Activated gamma-delta T cell treated with anti-CD3 and anti-CD28 coated beads, Interleukin-2, amount 50 U/mL, for 16 hours (primary cell): ENCODE results near the gene RBFOX1.

ENCODE experiments used
- DNase-seq: peaks from one replicate; pipeline ENCODE4 v3.0.0-alpha.2; 2020; ENCODE audit warnings: low read depth

The RBFOX1 gene

DNA sequence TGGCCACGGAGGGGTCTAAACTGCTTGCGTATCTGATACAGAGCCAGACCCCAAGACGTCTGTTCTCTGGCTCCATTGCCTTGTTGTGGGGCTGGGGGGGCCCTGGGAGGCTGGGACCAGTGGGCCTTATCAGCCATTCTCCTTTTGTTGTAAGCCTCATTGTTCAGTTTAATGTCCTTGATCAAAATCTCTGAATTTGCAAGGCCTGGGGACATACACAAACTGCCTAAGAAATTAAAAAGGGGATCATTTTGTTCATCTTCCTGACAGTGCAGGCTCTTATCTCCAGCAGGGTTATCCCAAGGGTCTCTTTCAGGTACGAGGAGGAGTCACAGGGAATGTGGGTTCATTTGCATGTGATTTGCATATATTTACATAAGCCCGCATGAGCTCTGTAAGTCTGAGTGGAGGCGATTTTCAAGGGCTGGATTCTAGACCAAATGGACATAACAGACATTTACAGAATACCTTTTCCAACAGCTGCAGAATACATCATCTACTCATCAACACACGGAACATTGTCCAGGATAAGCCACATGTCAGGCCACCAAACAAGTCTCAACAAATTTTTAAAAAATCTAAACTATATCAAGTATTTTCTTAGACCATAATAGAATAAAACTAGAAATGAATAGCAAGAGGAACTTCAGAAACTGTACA is 269.8 kb downstream of the RBFOX1 start:
- no peak for DNase-seq

DNA sequence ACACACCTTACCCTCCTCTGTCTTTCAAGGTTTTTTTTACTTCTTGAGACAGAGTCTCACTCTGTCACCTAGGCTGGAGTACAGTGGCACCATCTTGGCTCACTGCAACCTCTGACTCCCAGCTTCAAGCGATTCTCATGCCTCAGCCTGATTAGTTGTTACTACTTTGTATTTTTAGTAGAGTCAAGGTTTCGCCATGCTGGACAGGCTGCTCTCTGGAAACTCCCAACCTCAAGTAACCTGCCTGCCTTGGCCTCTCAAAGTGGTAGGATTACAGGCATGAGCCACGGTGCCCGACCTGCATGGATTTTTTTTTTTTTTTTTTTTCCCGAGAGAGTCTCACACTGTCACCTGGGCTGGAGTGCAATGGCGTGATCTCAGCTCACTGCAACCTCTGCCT is 273.2 kb downstream of the RBFOX1 start:
- no peak for DNase-seq

DNA sequence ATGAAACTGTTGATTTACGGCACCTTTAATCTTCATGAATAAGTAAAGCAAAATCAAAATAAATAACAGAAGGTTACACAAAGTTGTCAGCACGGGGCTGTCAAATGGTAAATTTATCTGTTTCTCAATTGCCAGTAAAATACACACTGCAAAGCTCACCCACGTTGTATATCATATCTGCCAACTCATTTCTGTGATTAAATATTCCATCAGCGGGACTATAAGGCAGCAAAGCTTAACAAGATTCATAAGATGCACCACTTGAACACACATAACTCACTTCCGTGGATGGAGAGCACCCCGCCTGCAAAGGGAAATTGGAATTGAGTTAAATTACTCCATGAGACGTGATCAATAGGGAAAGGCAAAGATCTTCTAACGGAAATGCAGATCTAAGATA is 280.0 kb downstream of the RBFOX1 start:
- DNase-seq, result no peak

DNA sequence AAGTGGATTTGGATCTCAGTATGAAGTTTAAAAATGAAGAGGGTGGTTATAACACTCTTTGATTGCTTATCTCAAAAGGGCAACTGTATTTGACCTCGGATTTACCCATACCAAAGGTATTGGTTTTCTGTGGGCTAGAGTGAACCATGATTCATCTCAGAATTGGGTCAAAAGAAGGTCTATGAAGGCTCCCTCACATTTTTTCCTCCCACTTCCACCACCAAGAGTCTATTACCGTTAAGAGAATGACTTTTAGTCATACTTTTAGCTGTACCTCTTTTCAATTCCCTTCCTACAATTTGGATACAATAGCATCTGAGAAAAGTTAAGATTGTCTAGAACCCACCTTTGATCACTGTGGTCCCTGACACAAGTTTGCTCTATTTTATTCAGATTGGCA is 280.9 kb downstream of the RBFOX1 start:
- no peak for DNase-seq

DNA sequence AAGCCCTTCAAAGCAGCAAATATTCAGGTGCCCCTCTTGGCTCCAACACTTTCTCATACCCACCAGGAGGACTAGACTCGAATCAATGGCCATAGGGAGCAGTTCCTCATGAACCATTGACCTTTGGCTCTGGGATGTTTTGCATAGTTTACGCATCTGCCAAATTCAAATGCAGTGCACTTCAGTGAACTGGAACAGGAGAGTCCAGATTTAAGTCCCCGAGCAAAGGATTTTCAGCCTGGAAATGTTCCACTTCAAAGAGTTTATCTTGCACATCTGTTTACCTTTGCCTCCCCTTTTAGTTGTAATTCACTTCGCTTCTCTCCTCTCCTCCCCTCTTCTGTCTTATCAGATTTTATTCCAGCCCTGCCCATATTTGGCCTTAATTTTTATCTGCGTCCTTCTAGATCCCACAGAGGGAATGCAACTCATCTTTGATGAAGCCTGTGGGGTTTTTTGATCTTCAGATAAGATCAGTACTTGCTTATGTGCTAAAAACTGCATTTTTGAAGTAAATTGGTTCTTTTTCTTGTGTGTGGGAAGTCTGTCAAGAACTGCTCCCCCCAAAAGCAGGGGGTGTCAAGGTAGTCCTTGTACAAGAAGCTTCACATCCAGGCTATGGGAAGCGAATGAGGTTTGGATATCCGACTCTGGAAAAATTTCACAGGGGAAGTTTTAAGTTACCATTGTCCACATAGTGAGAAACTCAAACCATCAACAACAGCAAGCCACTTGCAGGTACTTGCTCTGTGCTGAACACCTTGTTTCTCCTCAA is 281.6 kb downstream of the RBFOX1 start:
- no peak for DNase-seq

DNA sequence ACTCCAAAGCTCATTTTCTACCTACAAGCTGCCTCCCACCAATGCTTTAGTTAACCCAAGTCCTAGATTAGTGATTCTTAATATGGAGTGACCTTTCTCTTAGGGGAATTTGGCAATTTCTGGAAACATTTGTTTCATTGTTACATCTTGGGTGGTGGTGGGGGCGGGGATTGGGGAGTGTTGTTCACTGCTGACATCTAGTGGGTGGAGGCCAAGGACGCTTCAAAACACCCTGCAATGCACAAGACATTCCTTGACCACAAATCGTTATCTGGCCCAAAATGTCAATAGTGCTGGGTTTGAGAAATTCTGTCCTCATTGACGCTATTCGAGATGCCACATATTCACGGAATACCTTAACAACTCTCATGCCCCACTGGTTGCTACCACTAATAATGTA is 282.9 kb downstream of the RBFOX1 start:
- no peak for DNase-seq

DNA sequence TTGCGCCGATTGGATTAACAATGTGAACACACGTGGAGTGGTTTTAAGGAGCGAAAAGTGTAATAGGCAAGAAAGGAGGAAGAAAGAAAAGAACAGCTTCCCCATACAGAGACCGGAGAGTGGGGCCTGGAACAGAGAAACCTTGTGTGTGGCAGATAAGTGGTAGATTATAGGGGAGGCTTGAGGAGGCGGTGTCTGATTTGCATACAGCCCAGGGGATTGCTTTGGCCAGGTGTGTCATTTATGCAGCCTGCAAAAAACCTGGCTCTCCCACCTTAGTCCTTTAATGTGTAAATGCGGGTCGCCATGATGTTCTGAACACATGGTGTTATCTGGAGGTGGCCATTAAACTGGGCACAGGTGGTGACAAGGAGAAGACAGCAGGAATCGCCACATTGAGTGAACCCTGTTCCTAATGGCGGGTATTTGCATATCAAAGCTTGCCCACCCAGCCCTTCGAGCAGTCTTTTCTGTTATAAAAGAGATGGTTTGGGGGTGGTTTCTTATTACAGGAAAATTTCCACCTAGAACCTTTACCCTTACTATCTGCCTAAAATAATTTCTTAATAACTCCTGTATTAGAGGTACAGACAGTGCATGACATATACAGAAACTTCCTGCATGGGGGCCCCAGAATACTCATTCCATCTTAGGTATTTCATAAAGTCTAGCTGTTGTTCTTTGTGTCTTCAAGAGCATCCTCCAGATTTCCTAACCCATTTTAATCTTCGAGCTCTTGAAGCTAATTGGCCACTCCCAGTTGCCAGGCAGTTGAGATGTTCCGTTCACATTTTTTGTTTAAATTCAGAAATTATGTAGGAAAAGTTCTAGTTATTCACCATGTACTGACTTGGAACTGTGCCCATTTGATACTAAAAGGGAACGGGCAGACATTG is 292.5 kb downstream of the RBFOX1 start:
- no peak for DNase-seq

DNA sequence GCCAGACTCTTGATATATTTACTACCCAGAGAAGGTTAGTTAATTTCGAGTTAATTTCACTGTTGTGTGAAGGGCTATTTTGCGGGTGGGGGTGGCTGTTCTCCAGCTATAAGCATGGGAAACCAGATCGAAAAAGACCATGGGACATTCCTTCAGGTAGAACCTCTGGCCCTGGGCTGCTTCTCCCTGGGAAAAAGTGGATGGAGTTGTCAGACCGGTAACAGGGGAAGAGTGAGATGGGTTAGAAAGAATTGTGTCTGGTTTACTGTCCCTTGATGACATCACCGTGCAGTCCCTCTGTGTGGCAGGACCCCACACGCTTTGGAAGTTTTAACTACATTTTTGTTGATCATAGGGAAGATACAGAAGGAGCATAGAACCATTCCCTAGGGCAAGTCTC is 296.3 kb downstream of the RBFOX1 start:
- DNase-seq, result no peak

DNA sequence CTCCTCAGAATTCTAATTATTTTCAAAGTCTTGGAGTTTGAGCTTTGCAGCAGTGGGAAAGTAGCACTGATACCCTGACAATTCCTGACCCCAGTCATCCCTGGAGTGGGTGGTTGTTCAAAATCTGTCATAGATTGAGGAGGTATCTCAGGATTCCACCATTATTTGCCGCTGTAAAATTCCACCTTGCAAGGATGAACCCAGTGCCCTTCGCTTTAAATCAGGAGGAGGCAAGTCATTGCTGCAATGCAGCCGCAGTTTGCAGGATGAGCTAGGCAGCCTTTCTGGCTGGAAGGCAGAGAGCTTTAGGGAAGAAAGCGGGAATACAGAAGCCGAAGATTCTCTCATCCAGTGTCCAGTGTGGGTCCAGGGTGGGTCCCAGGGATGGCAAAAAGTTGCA is 296.9 kb downstream of the RBFOX1 start:
- no peak for DNase-seq

DNA sequence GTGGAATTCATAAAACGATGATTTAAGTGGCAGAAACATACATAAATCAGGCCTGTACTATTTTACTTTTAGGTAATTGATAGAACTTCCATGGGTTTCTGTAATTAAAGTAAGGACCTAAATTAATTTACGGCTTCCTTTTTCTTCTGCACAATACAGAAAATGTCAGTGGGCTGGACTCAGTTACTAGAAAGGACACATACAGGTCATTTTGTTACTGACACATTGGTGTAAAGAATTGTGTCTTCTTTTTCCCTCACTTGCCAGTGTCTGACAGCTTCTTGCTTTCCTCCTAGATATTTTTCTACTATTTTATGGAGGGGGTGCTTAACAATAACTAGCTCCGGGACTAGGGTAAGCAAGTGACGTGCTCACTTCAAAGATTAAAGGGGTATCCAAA is 304.8 kb downstream of the RBFOX1 start:
- DNase-seq, result no peak

DNA sequence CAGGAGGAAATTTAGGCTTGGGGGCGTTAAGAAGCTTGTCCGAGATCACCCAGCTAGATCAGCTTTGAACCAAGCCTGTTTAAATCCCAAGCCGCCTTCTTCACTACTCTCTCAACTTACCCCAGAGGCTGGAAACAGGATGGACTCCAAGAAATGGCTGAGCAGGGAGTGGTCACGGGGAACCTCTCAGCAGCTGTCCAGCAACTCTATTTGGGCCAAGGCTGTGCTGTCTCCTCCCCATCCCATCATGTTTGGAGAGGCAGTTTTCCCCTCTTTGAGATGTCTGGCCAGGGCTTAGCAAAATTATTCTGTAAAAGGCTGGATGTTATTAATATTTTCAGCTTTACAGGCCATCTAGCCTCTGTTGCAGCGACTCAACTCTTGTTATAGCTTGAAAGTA is 305.7 kb downstream of the RBFOX1 start:
- DNase-seq, result no peak

DNA sequence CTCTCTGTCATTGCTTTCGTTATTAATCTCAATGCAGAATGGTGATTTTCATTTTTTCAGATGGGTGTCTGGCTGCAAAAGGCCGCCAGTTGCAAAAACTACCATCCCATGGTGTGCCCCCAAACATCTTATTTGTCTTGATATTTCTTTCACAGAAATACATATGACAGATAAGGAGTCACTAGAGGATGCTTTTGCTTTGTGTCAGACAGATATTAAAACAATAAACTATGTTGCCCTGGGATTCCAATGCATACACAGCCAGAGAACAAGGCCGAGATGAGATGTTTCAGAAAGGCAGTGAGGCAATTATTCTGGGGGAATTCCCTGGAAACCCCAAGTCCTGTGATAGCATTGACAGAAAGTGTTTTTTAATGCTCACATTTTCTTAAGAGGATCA is 307.7 kb downstream of the RBFOX1 start:
- DNase-seq, result no peak

DNA sequence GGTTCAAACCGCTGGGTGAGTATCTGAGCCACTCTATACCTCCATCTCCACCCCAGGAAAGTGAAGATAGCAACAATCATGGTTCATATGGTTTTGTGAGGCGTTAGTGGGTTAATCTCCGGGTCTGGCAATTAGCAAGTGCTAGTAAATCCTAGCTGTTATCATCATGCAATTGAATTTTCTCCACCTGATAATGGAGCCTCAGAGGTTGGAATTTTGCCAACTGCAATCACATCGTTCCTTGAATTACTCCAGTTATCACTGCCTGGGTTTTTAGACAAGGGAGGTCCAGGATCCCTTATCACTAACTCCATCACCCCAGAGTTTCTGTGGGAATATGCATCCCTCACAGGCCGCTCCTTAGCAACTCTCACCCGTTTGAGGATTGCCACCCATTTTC is 311.5 kb downstream of the RBFOX1 start:
- no peak for DNase-seq

DNA sequence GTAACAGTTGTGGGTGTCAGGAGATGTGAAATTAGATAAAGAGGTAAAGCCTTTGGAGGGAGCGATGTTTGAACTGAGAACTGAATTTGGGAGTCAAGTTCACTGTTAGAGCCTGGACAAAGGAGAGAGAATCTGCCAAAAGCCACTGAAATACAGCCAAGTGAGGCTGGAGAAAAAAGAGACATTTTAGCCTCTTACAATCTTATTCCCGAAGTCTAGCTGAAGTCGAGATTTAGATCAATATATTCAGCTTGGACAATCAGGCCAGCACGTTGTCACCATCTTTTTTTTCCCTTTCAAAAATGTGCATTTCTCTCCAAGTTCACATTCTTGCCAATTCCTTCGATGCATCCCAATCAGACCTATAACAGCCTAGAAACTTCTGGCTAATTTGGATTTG is 312.2 kb downstream of the RBFOX1 start:
- no peak for DNase-seq

DNA sequence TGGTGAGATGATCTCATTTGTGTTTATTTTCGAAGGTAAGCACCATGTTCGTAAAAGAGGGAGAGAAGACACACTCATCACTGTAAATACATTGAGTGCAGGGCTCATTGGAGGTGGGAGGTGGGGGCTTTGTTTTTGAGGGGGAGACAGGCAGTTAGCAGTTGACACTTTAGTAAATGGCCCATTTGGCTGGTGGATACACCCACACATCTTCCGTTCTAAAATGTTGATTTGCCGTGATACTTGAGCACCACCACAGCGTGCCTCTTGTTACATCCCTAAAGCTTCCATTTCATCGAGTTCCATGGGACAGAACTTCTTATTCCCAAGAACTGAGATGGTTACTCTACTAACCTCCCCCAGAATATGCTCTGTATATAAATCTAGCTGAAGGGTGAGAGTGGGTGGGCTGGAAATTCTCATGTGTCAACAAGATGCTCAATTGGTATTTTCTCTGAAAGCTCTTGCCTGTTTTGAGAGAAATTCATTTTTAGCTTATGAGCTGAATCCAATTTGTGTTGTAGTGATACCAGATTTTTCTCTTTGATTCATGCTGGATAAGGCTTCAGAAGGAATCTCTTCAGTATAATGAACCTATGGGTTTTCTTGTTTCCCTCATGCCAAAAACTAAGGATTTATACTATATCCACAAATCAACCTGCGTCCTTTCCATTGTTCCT is 314.3 kb downstream of the RBFOX1 start:
- no peak for DNase-seq

DNA sequence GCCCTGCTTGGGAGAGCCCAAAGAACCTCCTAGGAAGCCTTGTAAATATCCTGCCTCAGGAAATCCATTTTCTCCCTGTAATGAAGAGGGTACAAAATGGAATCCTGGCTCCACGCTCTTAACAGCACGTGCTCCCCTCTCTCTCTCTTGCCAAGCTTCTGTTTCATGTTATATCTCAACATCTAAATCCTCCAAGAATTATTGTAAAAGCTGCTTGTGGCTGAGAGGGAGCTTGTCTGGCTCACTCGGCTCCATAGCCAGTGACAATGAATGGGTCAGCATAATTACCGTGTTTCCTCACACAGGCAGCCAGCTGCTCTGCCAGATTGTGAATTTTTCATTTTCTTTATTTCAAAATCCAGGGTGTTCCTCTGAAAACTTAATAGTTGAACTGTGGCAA is 317.8 kb downstream of the RBFOX1 start:
- no peak for DNase-seq

DNA sequence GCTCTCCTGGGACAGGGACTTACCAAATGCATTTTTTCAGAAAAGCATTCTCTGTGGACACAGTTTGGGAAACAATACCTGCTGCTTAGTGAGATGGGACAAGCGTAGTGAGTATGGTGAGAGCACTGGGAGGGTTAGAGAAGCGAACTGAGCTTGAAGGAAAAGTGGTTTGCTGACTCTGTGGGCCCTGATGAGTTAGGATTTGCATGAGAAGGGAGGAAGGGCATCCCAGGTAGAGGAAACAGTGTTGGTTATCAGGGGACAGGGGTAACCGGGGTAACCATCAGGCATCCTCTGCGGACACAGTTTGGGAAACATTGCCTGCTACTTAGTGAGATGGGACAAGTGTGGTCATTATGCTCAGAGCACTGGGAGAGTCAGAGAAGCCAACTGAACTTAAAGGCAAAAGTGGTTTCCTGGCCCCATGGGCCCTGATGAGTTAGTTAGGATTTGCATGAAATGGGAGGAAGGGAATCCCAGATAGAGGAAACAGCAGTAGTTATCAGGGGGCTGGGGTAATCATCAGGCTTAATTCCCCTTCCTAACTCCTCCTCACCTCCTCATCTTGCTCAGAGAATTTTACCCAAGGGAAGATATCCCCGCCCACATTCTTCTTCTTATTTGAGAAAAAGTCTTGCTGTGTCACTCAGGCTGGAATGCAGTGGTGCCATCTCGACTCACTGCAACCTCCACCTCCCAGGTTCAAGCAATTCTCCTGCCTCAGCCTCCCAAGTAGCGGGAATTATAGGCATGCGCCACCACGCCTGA is 319.3 kb downstream of the RBFOX1 start:
- no peak for DNase-seq

DNA sequence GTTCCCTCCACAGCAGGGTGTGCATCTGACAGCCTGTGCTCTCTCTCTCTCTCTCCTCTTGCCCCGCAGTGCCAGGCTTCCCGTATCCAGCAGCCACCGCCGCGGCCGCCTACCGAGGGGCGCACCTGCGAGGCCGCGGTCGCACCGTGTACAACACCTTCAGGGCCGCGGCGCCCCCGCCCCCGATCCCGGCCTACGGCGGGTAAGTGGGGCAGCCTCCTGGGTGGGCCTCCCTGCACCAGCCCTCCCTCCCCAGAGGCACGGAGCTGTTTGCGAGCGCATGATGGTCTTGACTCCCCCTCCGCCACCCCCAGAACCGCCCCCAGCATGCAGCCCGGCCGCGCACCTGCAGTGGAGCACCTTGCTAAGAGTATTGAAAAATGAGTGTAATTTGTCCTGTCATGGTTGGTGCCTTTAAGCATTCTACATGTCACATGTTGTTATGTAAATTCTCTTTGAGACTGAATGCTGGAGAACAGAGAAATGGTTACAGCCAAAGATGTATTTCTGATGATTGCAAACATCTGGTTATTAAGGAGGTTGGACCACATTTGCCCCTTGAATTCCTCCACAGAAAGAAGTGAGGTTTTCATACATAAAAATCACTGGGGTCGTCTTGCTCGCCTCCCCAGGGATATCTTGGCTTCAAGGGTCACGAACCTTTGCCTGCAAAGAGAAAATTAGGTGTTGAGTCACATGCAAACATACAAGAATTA is 321.3 kb downstream of the RBFOX1 start:
- no peak for DNase-seq

DNA sequence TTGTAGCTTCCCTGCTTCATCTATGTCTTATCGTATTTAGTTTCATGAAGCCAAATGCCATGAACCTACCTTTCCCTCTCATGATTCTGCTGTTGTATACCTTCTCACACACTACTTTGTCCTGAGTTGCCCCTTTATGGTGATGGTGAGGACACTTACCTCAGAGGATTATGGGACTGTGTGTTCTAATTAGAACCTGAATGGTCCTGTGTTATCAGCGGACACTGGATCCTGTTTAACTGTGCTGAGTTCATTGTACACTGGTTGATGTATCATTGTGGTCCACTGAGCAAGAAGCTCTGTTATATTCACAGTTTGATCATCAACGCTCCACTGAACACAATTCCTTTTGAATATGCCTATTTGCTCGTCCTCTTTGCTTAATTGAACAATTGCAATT is 343.0 kb downstream of the RBFOX1 start:
- DNase-seq, result no peak

DNA sequence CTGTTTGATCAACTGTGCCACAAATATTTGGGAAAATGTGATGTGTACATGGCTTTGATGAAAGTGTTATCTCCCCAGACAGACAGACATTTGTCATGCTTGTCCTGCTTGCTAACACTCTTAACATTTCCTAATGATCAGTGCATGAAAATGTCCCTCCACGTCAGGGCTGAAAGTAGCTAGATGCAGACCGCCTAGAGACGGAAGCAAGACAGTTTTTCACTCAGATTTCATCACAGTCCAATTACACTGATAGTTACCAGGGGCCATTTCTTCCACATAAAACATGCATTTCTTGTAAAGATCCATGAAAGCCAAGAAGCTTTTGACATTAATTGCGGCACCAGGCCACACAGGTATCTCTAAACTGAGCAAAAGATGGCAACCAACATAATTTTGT is 347.7 kb downstream of the RBFOX1 start:
- DNase-seq, result no peak

DNA sequence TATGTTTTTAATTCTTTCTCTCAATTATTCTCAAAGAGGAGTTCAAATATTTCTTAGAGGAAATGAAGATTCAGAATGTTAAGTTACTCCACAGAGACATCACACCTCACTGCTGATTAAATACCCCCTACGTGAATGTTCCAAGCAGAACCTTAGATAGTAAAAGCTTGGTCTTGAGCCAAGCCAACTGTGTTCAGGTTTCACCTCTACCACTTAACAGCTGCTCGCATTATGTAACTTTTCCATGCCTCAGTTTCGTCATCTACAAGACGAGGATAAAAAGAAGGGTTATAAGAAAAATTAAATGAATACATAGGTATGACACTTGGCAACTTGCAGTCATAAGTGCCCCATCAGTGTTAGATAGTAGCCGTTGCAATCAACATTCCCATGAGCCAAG is 356.2 kb downstream of the RBFOX1 start:
- no peak for DNase-seq
